Left renal cortex interstitium (tissue), 4 donors: ENCODE measurements around the gene CES2. TPM values are rescaled to one million over a fixed set of nuclear protein-coding genes. Genes with fewer than 3 reads are reported as not detected.

Source experiments
- DNase-seq, 4 donors: peaks; one replicate each; pipeline ENCODE4 v3.0.0-alpha.2; 2013; ENCODE audit warnings: low read depth in 4 of 4, low spot score in 2 of 4, missing footprints in 1 of 4
- polyA plus RNA-seq, 4 donors: library from polyadenylated mRNA; unstranded; fragments of 120-200 nt; gene quantifications; one replicate each; pipeline ENCODE4 v1.2.1, GENCODE V29; 2013; ENCODE audit not compliant: insufficient read length in 4 of 4

Gene CES2
- polyA plus RNA-seq, 4 donors, result 40.3 to 49.6 (median 45.3) TPM

GRCh38 chr16:66917741-66918140 is 17.6 kb upstream of the CES2 start:
- no peak for DNase-seq

- DNase-seq, result no peak
These were observed 17.0 kb upstream of the CES2 start for GRCh38 chr16:66918355-66918754.

GRCh38 chr16:66918803-66919568 is 16.3 kb upstream of the CES2 start, which contains the start of gene CDH16:
TSS of gene CDH16 (minus strand) at chr16:66918885. CDS start at chr16:66918065, 820 bp downstream.
- DNase-seq, result no peak

GRCh38 chr16:66919569-66920298 is 15.6 kb upstream of the CES2 start:
- no peak for DNase-seq

- no peak for DNase-seq
These were observed 15.1 kb upstream of the CES2 start for GRCh38 chr16:66920299-66920590.

- DNase-seq, result no peak
These were observed 14.2 kb upstream of the CES2 start for GRCh38 chr16:66920924-66921680.

- DNase-seq, result no peak
These were observed 13.4 kb upstream of the CES2 start for GRCh38 chr16:66921729-66922450.

- DNase-seq, result no peak
These were observed 12.0 kb upstream of the CES2 start for GRCh38 chr16:66923247-66923731.

- no peak for DNase-seq
These were observed 11.4 kb upstream of the CES2 start for GRCh38 chr16:66923866-66924265.

- DNase-seq, result no peak
These were observed 10.6 kb upstream of the CES2 start for GRCh38 chr16:66924527-66925321.

GRCh38 chr16:66925322-66925840 is 9.9 kb upstream of the CES2 start, which contains the start of gene RRAD:
TSS of gene RRAD (minus strand) at chr16:66925535. CDS start at chr16:66925179, 356 bp downstream.
- DNase-seq, result no peak

GRCh38 chr16:66926171-66926947 is 9.0 kb upstream of the CES2 start:
- no peak for DNase-seq

GRCh38 chr16:66926961-66927436 is 8.3 kb upstream of the CES2 start:
- no peak for DNase-seq

- DNase-seq, result no peak
These were observed 7.2 kb upstream of the CES2 start for GRCh38 chr16:66927918-66928649.

- no peak for DNase-seq
These were observed 6.5 kb upstream of the CES2 start for GRCh38 chr16:66928702-66929388.

- no peak for DNase-seq
These were observed 5.1 kb upstream of the CES2 start for GRCh38 chr16:66930189-66930588.

GRCh38 chr16:66931665-66932064 is 3.7 kb upstream of the CES2 start:
- no peak for DNase-seq
